Memory B cell (primary cell): Measurements from ENCODE around the gene NR2F6.
A peak's percentile ranks its signal among the peaks of the same experiment; 100 is the strongest.
"Not testable (repeated sequence)": the region's sequence is repeated elsewhere in the genome, so short reads cannot be mapped to it uniquely, and the experiment has no call there.

ENCODE experiments used
- ATAC-seq: fragments of 150-1000 bp; cut with Tn5 transposase; 2 replicates; pipeline ENCODE4 v1.10.0; 2021; ENCODE audit warnings: low read depth, mild to moderate bottlenecking, moderate library complexity
- DNase-seq, 2 donors: peaks; one replicate each; pipeline ENCODE4 v3.0.0; 2022; ENCODE audit warnings: low spot score in 2 of 2
- H3K27ac Mint-ChIP-seq: one replicate; pipeline ENCODE4 v1.8.0; 2022; ENCODE audit warnings: mild to moderate bottlenecking, moderate library complexity, mixed read lengths
- H3K27me3 Mint-ChIP-seq: one replicate; pipeline ENCODE4 v1.8.0; 2022; ENCODE audit warnings: mixed read lengths
- H3K36me3 Mint-ChIP-seq: one replicate; pipeline ENCODE4 v1.8.0; 2022; ENCODE audit warnings: mild to moderate bottlenecking, mixed read lengths
- H3K4me1 Mint-ChIP-seq: one replicate; pipeline ENCODE4 v1.8.0; 2022; ENCODE audit warnings: mixed read lengths
- H3K4me3 Mint-ChIP-seq: one replicate; pipeline ENCODE4 v1.8.0; 2022; ENCODE audit warnings: mild to moderate bottlenecking, moderate library complexity, mixed read lengths
- H3K9me3 Mint-ChIP-seq: one replicate; pipeline ENCODE4 v1.8.0; 2022; ENCODE audit warnings: mixed read lengths

The NR2F6 gene

DNA sequence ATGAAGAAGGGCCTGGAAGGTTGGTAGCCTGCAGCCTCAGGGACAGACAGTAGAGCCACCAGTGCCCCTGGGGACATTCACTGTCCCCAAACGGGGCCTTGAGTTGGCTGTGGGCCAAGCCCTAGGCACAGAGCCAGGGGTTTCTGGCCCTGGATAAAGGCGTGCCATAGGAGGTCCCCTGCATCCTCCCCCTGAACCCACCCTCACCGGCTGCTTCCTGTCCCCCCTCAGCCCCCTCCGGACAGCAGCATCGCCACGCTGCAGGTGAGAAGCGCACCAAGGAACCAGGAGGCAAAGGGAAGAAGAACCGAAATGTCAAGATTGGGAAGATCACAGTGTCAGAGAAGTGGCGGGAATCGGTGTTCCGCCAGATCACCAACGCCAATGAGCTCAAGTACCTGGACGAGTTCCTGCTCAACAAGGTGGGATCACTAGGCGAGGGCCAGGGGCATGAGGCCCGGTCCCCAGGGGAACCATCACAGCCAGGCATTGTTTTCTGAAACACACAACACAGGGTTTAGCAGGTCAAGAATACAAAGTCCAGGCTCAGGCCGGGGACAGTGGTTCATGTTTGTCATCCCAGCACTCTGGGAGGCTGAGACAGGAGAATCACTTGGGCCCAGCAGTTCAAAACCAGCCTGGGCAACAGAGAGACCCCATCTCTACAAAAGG lies 45.2 kb downstream of the NR2F6 start:
- no peak for DNase-seq
- Mint-ChIP-seq H3K9me3 (no peaks in the 10 kb centered on the region), H3K27me3 (no peaks in the 10 kb centered on the region), H3K36me3 (peaks cover 48% of the 10 kb centered on the region), H3K27ac (no peak overlapping the region), H3K4me3 (no peak overlapping the region), H3K4me1 (peaks cover 12% of the 10 kb centered on the region)
- no peak for ATAC-seq

- H3K9me3 Mint-ChIP-seq, result no peaks in the 10 kb centered on the region
- peaks cover 50% of the 10 kb centered on the region for H3K36me3 Mint-ChIP-seq
- ATAC-seq (no peak), DNase-seq (no peak)
- H3K27ac Mint-ChIP-seq, result no peak overlapping the region
- no peaks in the 10 kb centered on the region for H3K27me3 Mint-ChIP-seq
- peaks cover 12% of the 10 kb centered on the region for H3K4me1 Mint-ChIP-seq
- no peak overlapping the region for H3K4me3 Mint-ChIP-seq
Observed at GRCh38 chr19:17197666-17198065, 48.1 kb downstream of the NR2F6 start.

- no peak for ATAC-seq
- Mint-ChIP-seq H3K27me3 (no peaks in the 10 kb centered on the region), H3K36me3 (peaks cover 40% of the 10 kb centered on the region), H3K9me3 (no peaks in the 10 kb centered on the region), H3K27ac (peak overlapping the region; percentile 48), H3K4me1 (peaks cover 8% of the 10 kb centered on the region), H3K4me3 (no peak overlapping the region)
- DNase-seq, result no peak
Observed at GRCh38 chr19:17196610-17197009, 49.1 kb downstream of the NR2F6 start.

DNA sequence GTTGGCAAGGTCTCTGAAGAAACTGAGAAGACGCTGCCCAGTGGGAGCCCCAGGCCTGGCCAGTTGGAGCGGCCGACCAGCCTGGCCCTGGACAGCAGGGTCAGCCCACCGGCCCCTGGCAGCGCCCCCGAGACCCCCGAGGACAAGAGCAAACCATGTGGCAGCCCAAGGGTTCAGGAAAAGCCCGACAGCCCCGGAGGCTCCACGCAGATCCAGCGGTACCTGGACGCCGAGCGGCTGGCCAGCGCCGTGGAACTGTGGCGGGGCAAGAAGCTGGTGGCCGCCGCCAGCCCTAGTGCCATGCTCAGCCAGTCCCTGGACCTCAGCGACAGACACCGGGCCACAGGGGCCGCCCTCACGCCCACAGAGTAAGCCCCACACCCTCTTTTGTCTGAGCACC lies 50.6 kb downstream of the NR2F6 start:
- Mint-ChIP-seq H3K4me1 (peaks cover 10% of the 10 kb centered on the region), H3K4me3 (no peak overlapping the region), H3K27me3 (no peaks in the 10 kb centered on the region), H3K27ac (no peak overlapping the region), H3K9me3 (no peaks in the 10 kb centered on the region), H3K36me3 (peaks cover 38% of the 10 kb centered on the region)
- DNase-seq, result no peak
- ATAC-seq, result no peak

DNA sequence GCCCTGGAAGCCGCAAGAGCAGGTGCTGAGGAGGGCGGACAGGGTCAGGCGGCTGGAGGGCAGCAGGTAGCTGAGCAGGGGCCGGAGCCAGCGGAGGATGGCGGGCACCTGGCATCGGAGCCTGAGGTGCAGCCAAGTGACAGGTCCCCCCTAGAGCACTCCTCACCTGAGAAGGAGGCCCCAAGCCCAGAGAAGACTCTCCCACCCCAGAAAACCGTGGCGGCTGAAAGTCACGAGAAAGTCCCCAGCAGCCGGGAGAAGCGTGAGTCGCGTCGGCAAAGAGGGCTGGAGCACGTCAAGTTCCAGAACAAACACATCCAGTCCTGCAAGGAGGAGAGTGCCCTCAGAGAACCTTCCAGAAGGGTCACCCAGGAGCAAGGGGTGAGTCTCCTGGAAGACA lies 51.1 kb downstream of the NR2F6 start:
- no peaks in the 10 kb centered on the region for H3K9me3 Mint-ChIP-seq

DNA sequence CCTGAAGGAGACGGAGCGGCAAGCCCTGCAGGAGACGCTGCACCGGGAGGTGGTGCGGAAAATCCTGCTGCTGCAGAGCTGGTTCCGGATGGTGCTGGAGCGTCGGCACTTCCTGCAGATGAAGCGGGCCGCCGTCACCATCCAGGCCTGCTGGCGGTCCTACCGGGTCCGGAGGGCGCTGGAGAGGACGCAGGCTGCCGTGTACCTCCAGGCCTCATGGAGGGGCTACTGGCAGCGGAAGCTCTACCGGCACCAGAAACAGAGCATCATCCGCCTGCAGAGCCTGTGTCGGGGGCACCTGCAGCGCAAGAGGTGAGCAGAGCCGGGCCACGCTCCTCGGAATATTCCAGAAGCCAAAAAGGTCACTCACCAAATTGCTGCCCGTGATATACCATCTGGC lies 53.0 kb downstream of the NR2F6 start:
- peaks cover 8% of the 10 kb centered on the region for H3K4me1 Mint-ChIP-seq
- H3K9me3 Mint-ChIP-seq, result no peaks in the 10 kb centered on the region
- no peak for DNase-seq
- no peak overlapping the region for H3K4me3 Mint-ChIP-seq
- peaks cover 32% of the 10 kb centered on the region for H3K36me3 Mint-ChIP-seq
- H3K27me3 Mint-ChIP-seq, result no peaks in the 10 kb centered on the region
- ATAC-seq, result no peak
- no peak overlapping the region for H3K27ac Mint-ChIP-seq

More for the DNA sequence above, 51.1 kb downstream of the NR2F6 start:
- H3K27me3 Mint-ChIP-seq, result no peaks in the 10 kb centered on the region
- no peak overlapping the region for H3K27ac Mint-ChIP-seq
- H3K4me1 Mint-ChIP-seq, result peaks cover 10% of the 10 kb centered on the region
- H3K4me3 Mint-ChIP-seq, result no peak overlapping the region
- H3K36me3 Mint-ChIP-seq, result peaks cover 35% of the 10 kb centered on the region
- DNase-seq (no peak), ATAC-seq (no peak)

DNA sequence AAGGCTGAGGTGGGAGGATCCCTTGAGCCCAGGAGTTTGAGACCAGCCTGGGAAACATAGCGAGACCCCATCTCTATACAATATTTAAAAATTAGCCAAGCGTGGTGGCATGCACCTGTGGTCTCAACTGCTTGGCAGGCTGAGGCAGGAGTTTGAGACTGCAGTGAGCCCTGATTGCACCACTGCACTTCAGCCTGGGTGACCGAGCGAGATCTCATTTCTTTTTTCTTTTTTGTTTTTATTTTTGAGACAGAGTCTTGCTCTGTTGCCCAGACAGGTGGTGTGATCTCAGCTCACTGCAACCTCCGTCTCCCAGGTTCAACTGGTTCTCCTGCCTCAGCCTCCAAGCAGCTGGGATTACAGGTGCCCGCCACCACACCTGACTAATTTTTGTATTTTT lies 54.0 kb downstream of the NR2F6 start:
- H3K36me3 Mint-ChIP-seq, result peaks cover 30% of the 10 kb centered on the region
- H3K4me3 Mint-ChIP-seq, H3K27ac Mint-ChIP-seq, H3K9me3 Mint-ChIP-seq, H3K4me1 Mint-ChIP-seq, H3K27me3 Mint-ChIP-seq, ATAC-seq, DNase-seq: not testable (repeated sequence)

GRCh38 chr19:17185590-17185989 lies 60.1 kb downstream of the NR2F6 start:
- DNase-seq, result no peak
- Mint-ChIP-seq H3K27ac (no peak overlapping the region), H3K27me3 (no peaks in the 10 kb centered on the region), H3K9me3 (no peaks in the 10 kb centered on the region), H3K36me3 (peaks cover 12% of the 10 kb centered on the region), H3K4me1 (peaks cover 29% of the 10 kb centered on the region), H3K4me3 (no peak overlapping the region)
- ATAC-seq, result no peak

DNA sequence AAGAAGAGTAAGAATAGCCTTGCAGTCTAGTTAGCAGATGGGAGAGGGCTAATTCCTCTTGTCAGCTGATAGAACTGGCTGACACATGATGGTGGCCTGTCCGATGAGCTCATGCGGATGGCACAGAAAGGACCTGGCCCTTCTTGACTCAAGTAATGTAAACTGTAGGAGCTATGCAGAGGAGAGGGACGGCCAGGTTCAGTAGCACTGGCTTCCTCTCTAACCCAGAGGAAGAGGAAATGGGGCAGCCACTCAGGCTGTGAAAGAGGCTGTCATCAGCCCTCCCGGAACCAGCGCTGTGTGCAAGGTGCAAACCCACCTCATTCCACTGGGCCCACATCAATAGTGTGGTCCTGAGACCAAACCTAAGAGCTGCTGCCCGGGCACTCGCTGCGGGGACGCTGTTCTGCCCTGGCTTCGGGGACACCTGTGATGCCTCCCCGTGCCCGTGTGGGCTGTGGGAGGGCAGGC lies 61.3 kb downstream of the NR2F6 start:
- peak overlapping the region; percentile 80 for H3K4me3 Mint-ChIP-seq
- H3K27me3 Mint-ChIP-seq, result no peaks in the 10 kb centered on the region
- H3K9me3 Mint-ChIP-seq, result no peaks in the 10 kb centered on the region
- peak overlapping the region; percentile 82 for H3K27ac Mint-ChIP-seq
- peaks cover 29% of the 10 kb centered on the region for H3K4me1 Mint-ChIP-seq
- peaks cover 12% of the 10 kb centered on the region for H3K36me3 Mint-ChIP-seq
- peak in 1 of 2 donors; percentile 40 for DNase-seq
- ATAC-seq, result peak; percentile 72

DNA sequence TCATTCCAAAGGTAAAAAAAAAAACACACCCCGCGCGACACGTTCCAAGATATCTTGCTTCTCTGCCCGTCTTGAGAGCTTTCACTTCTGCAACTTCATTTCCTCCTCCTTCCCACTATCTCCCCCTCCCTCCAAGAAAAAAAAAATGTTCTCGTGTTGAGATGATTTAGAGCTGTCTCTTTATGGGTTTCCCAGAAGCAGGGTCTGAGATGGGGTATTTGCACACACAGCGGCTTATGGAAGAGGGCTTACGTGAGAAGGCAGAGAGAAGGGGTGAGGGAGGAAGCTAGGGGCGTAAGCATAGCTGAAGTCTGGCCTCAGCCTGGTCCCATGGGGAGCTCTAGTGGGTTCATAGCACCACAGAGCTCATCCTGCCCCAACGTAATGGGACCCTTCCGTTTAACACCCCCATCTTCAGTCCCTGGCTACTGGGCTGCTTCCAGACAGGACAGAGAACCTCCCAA lies 61.8 kb downstream of the NR2F6 start:
- peak; percentile 33 to 39 for DNase-seq
- H3K36me3 Mint-ChIP-seq, result peaks cover 12% of the 10 kb centered on the region
- peaks cover 29% of the 10 kb centered on the region for H3K4me1 Mint-ChIP-seq
- peak; percentile 70 for ATAC-seq
- no peaks in the 10 kb centered on the region for H3K9me3 Mint-ChIP-seq
- H3K27ac Mint-ChIP-seq, result peak overlapping the region; percentile 82
- H3K4me3 Mint-ChIP-seq, result peak overlapping the region; percentile 80
- H3K27me3 Mint-ChIP-seq, result no peaks in the 10 kb centered on the region

GRCh38 chr19:17183271-17183761 lies 62.4 kb downstream of the NR2F6 start:
- H3K27ac Mint-ChIP-seq, result peak overlapping the region; percentile 82
- DNase-seq, result peak in 1 of 2 donors; percentile 43
- H3K4me1 Mint-ChIP-seq, result peaks cover 29% of the 10 kb centered on the region
- ATAC-seq, result peak; percentile 56
- no peaks in the 10 kb centered on the region for H3K27me3 Mint-ChIP-seq
- H3K9me3 Mint-ChIP-seq, result no peaks in the 10 kb centered on the region
- H3K4me3 Mint-ChIP-seq, result peak overlapping the region; percentile 80
- peaks cover 10% of the 10 kb centered on the region for H3K36me3 Mint-ChIP-seq
